Loucy (cell line): Measurements from ENCODE around the gene ADGRL3.

ENCODE experiments used
- H2AFZ ChIP-seq: fragments of 200-600 bp; sonication (generic); 2 replicates; pipeline ENCODE4 v1.6.0; 2016; ENCODE audit warnings: antibody characterized with exemption, mild to moderate bottlenecking, low read length, moderate library complexity
- H3F3A ChIP-seq: fragments of 200-600 bp; 2 replicates; pipeline ENCODE4 v1.6.0; 2016; ENCODE audit warnings: antibody characterized with exemption, low read depth, mild to moderate bottlenecking
- H3K27me3 ChIP-seq: fragments of 200-600 bp; sonication (generic); 2 replicates; pipeline ENCODE4 v1.6.1; 2014; ENCODE audit warnings: low read length, mild to moderate bottlenecking; ENCODE audit not compliant: insufficient read depth, poor library complexity, severe bottlenecking
- H3K36me3 ChIP-seq: fragments of 200-600 bp; sonication (generic); 2 replicates; pipeline ENCODE4 v1.6.1; 2016; ENCODE audit warnings: low read length; ENCODE audit not compliant: insufficient read depth
- H3K4me1 ChIP-seq: fragments of 200-600 bp; sonication (generic); 2 replicates; pipeline ENCODE4 v1.5.1; 2014; ENCODE audit warnings: low read length, mild to moderate bottlenecking; ENCODE audit not compliant: insufficient read depth, poor library complexity, severe bottlenecking
- H3K4me2 ChIP-seq: fragments of 200-600 bp; sonication (generic); 2 replicates; pipeline ENCODE4 v1.6.0; 2014; ENCODE audit warnings: antibody characterized with exemption, low read length, low read depth, mild to moderate bottlenecking; ENCODE audit not compliant: poor library complexity, severe bottlenecking
- H3K4me3 ChIP-seq: fragments of 200-600 bp; sonication (generic); 2 replicates; pipeline ENCODE4 v1.5.1; 2014; ENCODE audit warnings: low read length, mild to moderate bottlenecking, mixed read lengths; ENCODE audit not compliant: poor library complexity, severe bottlenecking
- H3K79me2 ChIP-seq: fragments of 200-600 bp; sonication (generic); 2 replicates; pipeline ENCODE4 v1.6.1; 2014; ENCODE audit warnings: low read length; ENCODE audit not compliant: insufficient read depth
- H3K9ac ChIP-seq: fragments of 200-600 bp; sonication (generic); 2 replicates; pipeline ENCODE4 v1.6.0; 2014; ENCODE audit warnings: mild to moderate bottlenecking, low read depth, low read length, moderate library complexity; ENCODE audit not compliant: poor library complexity, severe bottlenecking
- H3K9me2 ChIP-seq: fragments of 200-600 bp; sonication (generic); replicated peaks from 2 replicates; pipeline ENCODE4 v1.6.1; 2016; ENCODE audit warnings: low read depth, low read length, mixed read lengths
- H3K9me3 ChIP-seq: fragments of 200-600 bp; sonication (generic); 2 replicates; pipeline ENCODE4 v1.6.1; 2014; ENCODE audit warnings: mild to moderate bottlenecking, antibody characterized with exemption, low read length, low read depth; ENCODE audit not compliant: insufficient read depth
- H4K20me1 ChIP-seq: fragments of 200-600 bp; sonication (generic); 2 replicates; pipeline ENCODE4 v1.6.0; 2014; ENCODE audit warnings: antibody characterized with exemption, low read length, mild to moderate bottlenecking; ENCODE audit not compliant: insufficient read depth, poor library complexity, severe bottlenecking
- CTCF ChIP-seq: fragments of 200-600 bp; sonication (generic); conservative IDR thresholded peaks from 2 replicates; pipeline ENCODE4 v1.5.1; 2014; ENCODE audit warnings: mild to moderate bottlenecking, antibody characterized with exemption, low read length
- EZH2phosphoT487 ChIP-seq: fragments of 200-600 bp; IDR thresholded peaks from 2 replicates; pipeline ENCODE4 v1.6.1; 2018; ENCODE audit warnings: antibody characterized with exemption, mild to moderate bottlenecking, moderate library complexity, borderline replicate concordance

The ADGRL3 gene

GRCh38 chr4:61517144-61517543 is 317.0 kb downstream of the ADGRL3 start:
- Histone ChIP-seq H3K4me2 (no peak overlapping the region), H4K20me1 (no peaks in the 10 kb centered on the region), H3F3A (no peaks in the 10 kb centered on the region), H2AFZ (no peak overlapping the region), H3K9me3 (no peaks in the 10 kb centered on the region), H3K27me3 (no peaks in the 10 kb centered on the region), H3K9me2 (no peaks in the 10 kb centered on the region), H3K9ac (no peak overlapping the region), H3K4me3 (no peak overlapping the region), H3K79me2 (no peaks in the 10 kb centered on the region), H3K4me1 (no peaks in the 10 kb centered on the region), H3K36me3 (no peaks in the 10 kb centered on the region)
- no peak for TF ChIP-seq CTCF

- TF ChIP-seq EZH2phosphoT487 (no peak), CTCF (no peak)
- no peaks in the 10 kb centered on the region for H3K27me3 ChIP-seq
Observed at GRCh38 chr4:61520166-61520565, 320.0 kb downstream of the ADGRL3 start.

GRCh38 chr4:61520681-61521160 is 320.6 kb downstream of the ADGRL3 start:
- Histone ChIP-seq H3K79me2 (no peaks in the 10 kb centered on the region), H3K4me1 (no peaks in the 10 kb centered on the region), H3K4me2 (no peak overlapping the region), H2AFZ (no peak overlapping the region), H3K9me3 (no peaks in the 10 kb centered on the region), H3K4me3 (no peak overlapping the region), H3F3A (no peaks in the 10 kb centered on the region), H3K9ac (no peak overlapping the region), H3K9me2 (no peaks in the 10 kb centered on the region), H4K20me1 (no peaks in the 10 kb centered on the region), H3K27me3 (no peaks in the 10 kb centered on the region), H3K36me3 (no peaks in the 10 kb centered on the region)
- TF ChIP-seq EZH2phosphoT487 (no peak), CTCF (no peak)

More at GRCh38 chr4:61520166-61520565, 320.0 kb downstream of the ADGRL3 start:
- Histone ChIP-seq H3K4me3 (no peak overlapping the region), H3F3A (no peaks in the 10 kb centered on the region), H4K20me1 (no peaks in the 10 kb centered on the region), H3K4me1 (no peaks in the 10 kb centered on the region), H3K4me2 (no peak overlapping the region), H3K9me2 (no peaks in the 10 kb centered on the region), H3K79me2 (no peaks in the 10 kb centered on the region), H3K9ac (no peak overlapping the region), H3K9me3 (no peaks in the 10 kb centered on the region), H2AFZ (no peak overlapping the region), H3K36me3 (no peaks in the 10 kb centered on the region)
